Measurements from ENCODE around the gene IGSF22.
A peak's percentile ranks its signal among the peaks of the same experiment; 100 is the strongest.

The IGSF22 gene

GRCh38 chr11:18736590-18737148, 10.7 kb upstream of the IGSF22 start:
- TF ChIP-seq CTCF (conservative IDR thresholded peaks at IDR 0.05; ENCODE audit: low read depth, low read length): no peak
- no peak overlapping the region for H3K4me3 ChIP-seq (ENCODE audit: low read depth, low read length)
- no peak for DNase-seq (ENCODE audit: low read depth)

GRCh38 chr11:18733202-18733601, 7.2 kb upstream of the IGSF22 start:
- no peak for DNase-seq (ENCODE audit: low read depth)
- no peak for TF ChIP-seq CTCF (conservative IDR thresholded peaks at IDR 0.05; ENCODE audit: low read depth, low read length)
- no peak overlapping the region for H3K4me3 ChIP-seq (ENCODE audit: low read depth, low read length)

- peak; percentile 68 for DNase-seq (ENCODE audit: low read depth)
- TF ChIP-seq CTCF (conservative IDR thresholded peaks at IDR 0.05; ENCODE audit: low read depth, low read length): peak; percentile 99
- H3K4me3 ChIP-seq (ENCODE audit: low read depth, low read length): no peak overlapping the region
Measured at GRCh38 chr11:18731949-18732821, 6.2 kb upstream of the IGSF22 start.

GRCh38 chr11:18731441-18731840, 5.5 kb upstream of the IGSF22 start:
- DNase-seq (ENCODE audit: low read depth): no peak
- TF ChIP-seq CTCF (conservative IDR thresholded peaks at IDR 0.05; ENCODE audit: low read depth, low read length): no peak
- H3K4me3 ChIP-seq (ENCODE audit: low read depth, low read length): no peak overlapping the region

- no peak for TF ChIP-seq CTCF (conservative IDR thresholded peaks at IDR 0.05; ENCODE audit: low read depth, low read length)
- no peak for DNase-seq (ENCODE audit: low read depth)
- H3K4me3 ChIP-seq (ENCODE audit: low read depth, low read length): no peak overlapping the region
Measured at GRCh38 chr11:18730020-18730419, 4.0 kb upstream of the IGSF22 start.

GRCh38 chr11:18729426-18729825, 3.4 kb upstream of the IGSF22 start:
- no peak overlapping the region for H3K4me3 ChIP-seq (ENCODE audit: low read depth, low read length)
- no peak for TF ChIP-seq CTCF (conservative IDR thresholded peaks at IDR 0.05; ENCODE audit: low read depth, low read length)
- DNase-seq (ENCODE audit: low read depth): no peak

- no peak for DNase-seq (ENCODE audit: low read depth)
- H3K4me3 ChIP-seq (ENCODE audit: low read depth, low read length): no peak overlapping the region
- TF ChIP-seq CTCF (conservative IDR thresholded peaks at IDR 0.05; ENCODE audit: low read depth, low read length): no peak
Measured at GRCh38 chr11:18728658-18729057, 2.7 kb upstream of the IGSF22 start.

Data from choroid plexus epithelial cell (primary cell).